VCaP (cell line): ENCODE data around the gene SH3TC1.
A peak's percentile ranks its signal among the peaks of the same experiment; 100 is the strongest.

Experiments used
- H3K27ac ChIP-seq: fragments of 450-650 bp; 2 replicates; pipeline ENCODE4 v1.5.1; 2017
- TF ChIP-seq, protein P1 (sequence below): fragments of 450-650 bp; conservative IDR thresholded peaks from 2 replicates; pipeline ENCODE4 v1.5.1; 2017; ENCODE audit warnings: mild to moderate bottlenecking, moderate library complexity

The SH3TC1 gene

GRCh38 chr4:8159537-8160232, 39.4 kb upstream of the SH3TC1 start:
- H3K27ac ChIP-seq, result peak overlapping the region; percentile 72; the same call in 1 of the 2 replicates
- TF ChIP-seq, protein P1, sequence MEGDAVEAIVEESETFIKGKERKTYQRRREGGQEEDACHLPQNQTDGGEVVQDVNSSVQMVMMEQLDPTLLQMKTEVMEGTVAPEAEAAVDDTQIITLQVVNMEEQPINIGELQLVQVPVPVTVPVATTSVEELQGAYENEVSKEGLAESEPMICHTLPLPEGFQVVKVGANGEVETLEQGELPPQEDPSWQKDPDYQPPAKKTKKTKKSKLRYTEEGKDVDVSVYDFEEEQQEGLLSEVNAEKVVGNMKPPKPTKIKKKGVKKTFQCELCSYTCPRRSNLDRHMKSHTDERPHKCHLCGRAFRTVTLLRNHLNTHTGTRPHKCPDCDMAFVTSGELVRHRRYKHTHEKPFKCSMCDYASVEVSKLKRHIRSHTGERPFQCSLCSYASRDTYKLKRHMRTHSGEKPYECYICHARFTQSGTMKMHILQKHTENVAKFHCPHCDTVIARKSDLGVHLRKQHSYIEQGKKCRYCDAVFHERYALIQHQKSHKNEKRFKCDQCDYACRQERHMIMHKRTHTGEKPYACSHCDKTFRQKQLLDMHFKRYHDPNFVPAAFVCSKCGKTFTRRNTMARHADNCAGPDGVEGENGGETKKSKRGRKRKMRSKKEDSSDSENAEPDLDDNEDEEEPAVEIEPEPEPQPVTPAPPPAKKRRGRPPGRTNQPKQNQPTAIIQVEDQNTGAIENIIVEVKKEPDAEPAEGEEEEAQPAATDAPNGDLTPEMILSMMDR, result no peak

- TF ChIP-seq, protein P1, result no peak
- no peak overlapping the region for H3K27ac ChIP-seq
Observed at GRCh38 chr4:8160233-8160560, 38.9 kb upstream of the SH3TC1 start.

- TF ChIP-seq, protein P1, result no peak
- no peak overlapping the region for H3K27ac ChIP-seq
Observed at GRCh38 chr4:8160572-8160971, 38.5 kb upstream of the SH3TC1 start.

- TF ChIP-seq, protein P1, result no peak
- no peak overlapping the region for H3K27ac ChIP-seq
Observed at GRCh38 chr4:8162625-8163024, 36.5 kb upstream of the SH3TC1 start.

GRCh38 chr4:8163026-8163425, 36.1 kb upstream of the SH3TC1 start:
- TF ChIP-seq, protein P1, result no peak
- no peak overlapping the region for H3K27ac ChIP-seq

- TF ChIP-seq, protein P1, result no peak
- H3K27ac ChIP-seq, result no peak overlapping the region
Observed at GRCh38 chr4:8163436-8164193, 35.5 kb upstream of the SH3TC1 start.

DNA sequence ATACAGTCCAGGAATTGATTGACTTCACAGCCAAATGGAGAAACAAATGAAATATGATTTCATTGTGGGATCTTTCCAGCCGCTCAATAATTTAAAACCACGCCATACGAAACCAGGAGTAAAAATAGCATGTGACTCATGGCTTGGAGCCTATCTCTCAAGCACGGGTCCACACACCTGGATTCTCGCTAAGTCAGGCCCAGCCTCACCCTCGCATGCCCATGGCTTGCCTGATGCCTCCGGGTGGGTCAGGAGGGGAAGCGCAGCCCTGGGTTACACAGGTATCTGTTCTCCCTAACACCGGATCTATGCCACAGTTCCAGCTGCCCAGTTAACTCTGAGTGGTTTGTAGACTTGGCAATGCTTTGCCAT, 34.9 kb upstream of the SH3TC1 start:
- TF ChIP-seq, protein P1, result no peak
- H3K27ac ChIP-seq, result no peak overlapping the region
